ENCODE measurements around the gene KCND2. TPM values are rescaled to one million over a fixed set of nuclear protein-coding genes. Genes with fewer than 3 reads are reported as not detected.

The KCND2 gene
- total RNA-seq, 4 donors from 2014 or later, result under 0.01 to 1.3 (median 0.59) TPM; not detected in 1

GRCh38 chr7:120539321-120539720, 266.3 kb downstream of the KCND2 start:
- Histone ChIP-seq H3K9me3 (no peaks in the 10 kb centered on the region), H3K27me3 (no peaks in the 10 kb centered on the region), H3K4me3 (no peak overlapping the region), H3K4me1 (no peaks in the 10 kb centered on the region), H3K27ac (no peak overlapping the region), H3K36me3 (no peaks in the 10 kb centered on the region)
- no peak for DNase-seq (ENCODE audit: low spot score in 2 of 2)
- TF ChIP-seq EP300 (IDR thresholded peaks at IDR 0.05), result no peak
- no peak for TF ChIP-seq CTCF (IDR thresholded peaks at IDR 0.05)
- no peak for TF ChIP-seq POLR2A (IDR thresholded peaks at IDR 0.05)
- 77 to 87% methylated on average over 5 of the region's 5 CpGs for WGBS, 2 donors

- no peak overlapping the region for H3K27ac ChIP-seq
- DNase-seq (ENCODE audit: low spot score in 2 of 2), result no peak
- no peaks in the 10 kb centered on the region for H3K27me3 ChIP-seq
- WGBS, 2 donors, result 67% methylated on average over 4 of the region's 4 CpGs
- H3K9me3 ChIP-seq, result no peaks in the 10 kb centered on the region
- TF ChIP-seq EP300 (IDR thresholded peaks at IDR 0.05) (no peak), CTCF (IDR thresholded peaks at IDR 0.05) (no peak), POLR2A (IDR thresholded peaks at IDR 0.05) (no peak)
- H3K4me3 ChIP-seq, result no peak overlapping the region
- no peaks in the 10 kb centered on the region for H3K36me3 ChIP-seq
- peaks cover 0 to 5% (median 0%) of the 10 kb centered on the region in 4 donors for H3K4me1 ChIP-seq
Measured at GRCh38 chr7:120547605-120548004, 274.6 kb downstream of the KCND2 start.

GRCh38 chr7:120550494-120551048, 277.6 kb downstream of the KCND2 start:
- Histone ChIP-seq H3K27ac (no peak overlapping the region), H3K27me3 (no peaks in the 10 kb centered on the region), H3K4me1 (peaks cover 0 to 5% (median 0%) of the 10 kb centered on the region in 4 donors), H3K9me3 (no peaks in the 10 kb centered on the region), H3K36me3 (no peaks in the 10 kb centered on the region), H3K4me3 (no peak overlapping the region)
- no peak for DNase-seq (ENCODE audit: low spot score in 2 of 2)
- TF ChIP-seq POLR2A (IDR thresholded peaks at IDR 0.05) (no peak), EP300 (IDR thresholded peaks at IDR 0.05) (no peak), CTCF (IDR thresholded peaks at IDR 0.05) (no peak)
- WGBS, 2 donors, result 44 to 45% methylated on average over 1 of the region's 1 CpG

GRCh38 chr7:120553491-120553890, 280.5 kb downstream of the KCND2 start:
- TF ChIP-seq EP300 (IDR thresholded peaks at IDR 0.05) (no peak), POLR2A (IDR thresholded peaks at IDR 0.05) (no peak), CTCF (IDR thresholded peaks at IDR 0.05) (no peak)
- no peak for DNase-seq (ENCODE audit: low spot score in 2 of 2)
- peaks cover 0 to 5% (median 0%) of the 10 kb centered on the region in 4 donors for H3K4me1 ChIP-seq
- no peaks in the 10 kb centered on the region for H3K27me3 ChIP-seq
- H3K27ac ChIP-seq, result no peak overlapping the region
- H3K4me3 ChIP-seq, result no peak overlapping the region
- WGBS, 2 donors, result 0 to 43% methylated on average over 1 of the region's 1 CpG
- H3K36me3 ChIP-seq, result no peaks in the 10 kb centered on the region
- H3K9me3 ChIP-seq, result no peaks in the 10 kb centered on the region

- Histone ChIP-seq H3K4me3 (no peak overlapping the region), H3K36me3 (no peaks in the 10 kb centered on the region), H3K27me3 (no peaks in the 10 kb centered on the region), H3K9me3 (no peaks in the 10 kb centered on the region), H3K27ac (no peak overlapping the region), H3K4me1 (peaks cover 0 to 5% (median 0%) of the 10 kb centered on the region in 4 donors)
- peak in 1 of 2 donors; percentile 53 for DNase-seq (ENCODE audit: low spot score in 2 of 2)
- TF ChIP-seq EP300 (IDR thresholded peaks at IDR 0.05), result no peak
- peak in 4 of 5 experiments; percentile 15 to 36 (median 28) for TF ChIP-seq CTCF (IDR thresholded peaks at IDR 0.05)
- TF ChIP-seq POLR2A (IDR thresholded peaks at IDR 0.05), result no peak
Measured at GRCh38 chr7:120554960-120555571, 282.1 kb downstream of the KCND2 start.

Data from tibial nerve (tissue), 4 donors.